Pancreas (tissue), 10 donors: ENCODE results near the gene GALT. TPM values are rescaled to one million over a fixed set of nuclear protein-coding genes. Genes with fewer than 3 reads are reported as not detected.

Experiments used
- ATAC-seq, 4 donors: fragments of 200-7000 bp; cut with Tn5 transposase; one replicate each; pipeline versions ENCODE4 v1.8.0 to v1.9.1; 2020; ENCODE audit warnings: mild to moderate bottlenecking in 4 of 4, moderate library complexity in 4 of 4
- DNase-seq, 6 donors: peaks; one replicate each; pipeline ENCODE4 v3.0.0-alpha.2; 2020
- FAIRE-seq: peaks from 2 replicates; lab custom pipeline; 2012; peaks lifted over from hg19 to GRCh38; lab: Jason Lieb, UNC
- H3K27ac ChIP-seq, 4 donors: fragments of 200-600 bp; sonication (generic); 1 replicate in 3 of 4; 2 replicates in 1 of 4; pipeline versions ENCODE4 v1.5.0 to v1.8.0; 2020
- H3K27me3 ChIP-seq, 4 donors: fragments of 200-600 bp; one replicate each; pipeline ENCODE4 v1.8.0; 2021
- H3K36me3 ChIP-seq, 3 donors: fragments of 200-600 bp; sonication (generic) in 1 of 3; one replicate each; pipeline versions ENCODE4 v1.5.0 to v1.8.0; 2020 to 2021
- H3K4me1 ChIP-seq, 3 donors: fragments of 200-600 bp; one replicate each; pipeline ENCODE4 v1.8.0; 2021
- H3K4me3 ChIP-seq, 4 donors: fragments of 200-600 bp; sonication (generic) in 2 of 4; one replicate each; pipeline versions ENCODE4 v1.5.0 to v1.8.0; 2020 to 2021
- H3K9me3 ChIP-seq, 4 donors: fragments of 200-600 bp; one replicate each; pipeline ENCODE4 v1.8.0; 2021
- WGBS, 2 donors: extraction: QIAGEN DNeasy Blood & Tissue Kit; methylation state at CpG; one replicate each; pipeline ENCODE4 v1.1.7; 2013; 5-methylcytosine and 5-hydroxymethylcytosine counted together
- intact Hi-C, 3 donors: fragments of 100-400 bp; cut with DNase I; formaldehyde crosslinking; loops; one replicate each; pipeline versions ENCODE4 v1.11.1 to v1.14.2; 2022
- polyA plus RNA-seq, 2 donors: library from polyadenylated mRNA; stranded (reverse); fragments of 200-250 nt; gene quantifications; one replicate each; pipeline ENCODE4 v1.2.3, GENCODE V29; 2013
- total RNA-seq, 6 donors: library from RNA; stranded (reverse); fragmentation: NEBNext Ultra II Directional in 4 of 6; extraction: Animal tissue kit (Norgen Biotek cat#: 25700) in 4 of 6; gene quantifications; one replicate each; pipeline versions ENCODE4 v1.2.1 to v1.2.4, GENCODE V29; 2021 to 2023
- TF ChIP-seq, protein P1 (sequence below), 4 donors: fragments of 200-600 bp; sonication (generic) in 3 of 4; IDR thresholded peaks; one replicate each; pipeline versions ENCODE4 v1.5.0 to v1.8.0; 2021; ENCODE audit warnings: antibody characterized with exemption in 4 of 4
- donor health status: healthy with polysubstance abuse.
- donor health status: DM: no; HTN: no; CAD: no; lungs with moderate emphysema.
- donor health status: DM: no; HTN: no; CAD: no.
- donor health status: control.
- donor health status: control.
- donor health status: Bipolar disorder and iron deficiency.
- donor health status: DM: yes; HTN: yes; CAD: no.
- donor health status: DM: no; HTN: no; CAD: no.
- donor health status: DM: no; HTN: no; CAD: no.
- donor health status: DM: yes; HTN: yes; CAD: no.

The GALT gene
- total and polyA plus RNA-seq, 8 donors, result 11.0 to 60.5 (median 21.1) TPM

DNA sequence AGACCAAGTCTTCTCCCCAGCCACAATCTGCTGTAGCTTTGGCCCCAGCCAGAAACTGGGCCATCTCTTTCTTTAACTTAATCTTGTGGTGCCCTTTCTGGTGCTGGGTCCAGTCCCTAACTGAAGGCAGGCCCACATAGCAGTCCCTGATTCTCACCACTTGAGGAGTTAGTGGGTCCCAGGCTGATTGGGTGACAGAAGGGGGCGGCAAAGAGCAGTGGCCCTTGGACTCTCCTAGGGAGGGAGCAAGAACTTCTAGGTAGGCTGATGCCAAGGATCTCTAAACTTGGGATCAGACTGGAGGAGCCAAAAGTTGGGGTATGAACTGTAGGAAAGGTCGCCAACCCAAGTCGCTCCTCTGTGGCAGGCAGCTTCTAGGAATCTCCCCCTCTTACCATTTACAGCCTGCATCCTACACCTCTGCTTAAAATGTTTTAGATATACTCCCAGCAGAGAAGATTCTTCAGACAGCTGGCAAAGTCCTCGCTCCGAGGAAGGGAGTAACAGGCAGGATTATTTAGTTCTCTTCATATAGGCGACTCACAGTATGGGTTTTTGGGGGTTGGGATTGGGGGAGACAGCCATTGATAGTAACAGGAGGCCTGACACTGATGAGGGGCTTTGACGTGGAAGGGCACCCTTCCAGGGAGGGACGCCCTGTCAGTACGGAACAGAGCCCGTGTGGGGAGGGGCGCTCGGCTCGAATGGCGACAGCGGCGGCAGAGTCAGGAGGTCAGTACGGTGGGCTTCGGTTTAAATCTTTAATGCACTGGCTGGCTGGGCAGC is 18.0 kb downstream of the GALT start:
- peak overlapping the region; percentile 69 to 95 (median 89) for H3K27ac ChIP-seq
- TF ChIP-seq, protein P1, sequence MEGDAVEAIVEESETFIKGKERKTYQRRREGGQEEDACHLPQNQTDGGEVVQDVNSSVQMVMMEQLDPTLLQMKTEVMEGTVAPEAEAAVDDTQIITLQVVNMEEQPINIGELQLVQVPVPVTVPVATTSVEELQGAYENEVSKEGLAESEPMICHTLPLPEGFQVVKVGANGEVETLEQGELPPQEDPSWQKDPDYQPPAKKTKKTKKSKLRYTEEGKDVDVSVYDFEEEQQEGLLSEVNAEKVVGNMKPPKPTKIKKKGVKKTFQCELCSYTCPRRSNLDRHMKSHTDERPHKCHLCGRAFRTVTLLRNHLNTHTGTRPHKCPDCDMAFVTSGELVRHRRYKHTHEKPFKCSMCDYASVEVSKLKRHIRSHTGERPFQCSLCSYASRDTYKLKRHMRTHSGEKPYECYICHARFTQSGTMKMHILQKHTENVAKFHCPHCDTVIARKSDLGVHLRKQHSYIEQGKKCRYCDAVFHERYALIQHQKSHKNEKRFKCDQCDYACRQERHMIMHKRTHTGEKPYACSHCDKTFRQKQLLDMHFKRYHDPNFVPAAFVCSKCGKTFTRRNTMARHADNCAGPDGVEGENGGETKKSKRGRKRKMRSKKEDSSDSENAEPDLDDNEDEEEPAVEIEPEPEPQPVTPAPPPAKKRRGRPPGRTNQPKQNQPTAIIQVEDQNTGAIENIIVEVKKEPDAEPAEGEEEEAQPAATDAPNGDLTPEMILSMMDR (IDR thresholded peaks at IDR 0.05), result peak; percentile 47 to 56 (median 50)
- 8 to 14% methylated on average over 18 of the region's 18 CpGs for WGBS, 2 donors

DNA sequence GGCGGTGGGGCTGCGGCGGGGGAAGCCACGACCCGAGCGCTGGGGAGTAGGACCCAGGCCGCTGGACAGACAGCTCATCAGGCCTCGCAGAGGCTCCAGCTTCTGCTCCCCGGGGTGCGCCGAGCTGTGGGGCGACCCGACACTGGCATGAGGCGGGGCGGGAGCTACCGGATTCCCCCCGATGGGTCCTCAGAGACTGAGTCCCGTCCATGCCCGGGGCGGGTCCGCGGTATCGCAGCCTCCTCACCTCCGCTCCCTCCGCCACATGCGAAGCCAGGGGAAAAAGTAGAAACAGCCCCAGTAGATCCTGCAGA is 18.5 kb downstream of the GALT start:
- FAIRE-seq, result no peak
- no peaks in the 10 kb centered on the region for H3K36me3 ChIP-seq
- H3K27me3 ChIP-seq, result no peaks in the 10 kb centered on the region
- 0 to 1% methylated on average over 18 to 26 of the region's 26 CpGs for WGBS, 2 donors
- DNase-seq, result no peak
- no peaks in the 10 kb centered on the region for H3K9me3 ChIP-seq
- H3K4me3 ChIP-seq, result peak overlapping the region; percentile 24 to 56 (median 48)
- peak overlapping the region; percentile 69 to 95 (median 89) for H3K27ac ChIP-seq
- TF ChIP-seq, protein P1 (IDR thresholded peaks at IDR 0.05), result no peak
- ATAC-seq, result peak in 1 of 4 donors; percentile 7
- intact Hi-C loops, result no loop called here
- H3K4me1 ChIP-seq, result no peaks in the 10 kb centered on the region

More for the DNA sequence above, 18.0 kb downstream of the GALT start:
- no peaks in the 10 kb centered on the region for H3K36me3 ChIP-seq
- FAIRE-seq, result no peak
- H3K27me3 ChIP-seq, result no peaks in the 10 kb centered on the region
- peak overlapping the region; percentile 24 to 56 (median 48) for H3K4me3 ChIP-seq
- H3K9me3 ChIP-seq, result no peaks in the 10 kb centered on the region
- peak; percentile 61 to 70 (median 64) for ATAC-seq
- peak in 5 of 6 donors; percentile 78 to 90 (median 87) for DNase-seq
- H3K4me1 ChIP-seq, result no peaks in the 10 kb centered on the region
- intact Hi-C loops, result no loop called here

DNA sequence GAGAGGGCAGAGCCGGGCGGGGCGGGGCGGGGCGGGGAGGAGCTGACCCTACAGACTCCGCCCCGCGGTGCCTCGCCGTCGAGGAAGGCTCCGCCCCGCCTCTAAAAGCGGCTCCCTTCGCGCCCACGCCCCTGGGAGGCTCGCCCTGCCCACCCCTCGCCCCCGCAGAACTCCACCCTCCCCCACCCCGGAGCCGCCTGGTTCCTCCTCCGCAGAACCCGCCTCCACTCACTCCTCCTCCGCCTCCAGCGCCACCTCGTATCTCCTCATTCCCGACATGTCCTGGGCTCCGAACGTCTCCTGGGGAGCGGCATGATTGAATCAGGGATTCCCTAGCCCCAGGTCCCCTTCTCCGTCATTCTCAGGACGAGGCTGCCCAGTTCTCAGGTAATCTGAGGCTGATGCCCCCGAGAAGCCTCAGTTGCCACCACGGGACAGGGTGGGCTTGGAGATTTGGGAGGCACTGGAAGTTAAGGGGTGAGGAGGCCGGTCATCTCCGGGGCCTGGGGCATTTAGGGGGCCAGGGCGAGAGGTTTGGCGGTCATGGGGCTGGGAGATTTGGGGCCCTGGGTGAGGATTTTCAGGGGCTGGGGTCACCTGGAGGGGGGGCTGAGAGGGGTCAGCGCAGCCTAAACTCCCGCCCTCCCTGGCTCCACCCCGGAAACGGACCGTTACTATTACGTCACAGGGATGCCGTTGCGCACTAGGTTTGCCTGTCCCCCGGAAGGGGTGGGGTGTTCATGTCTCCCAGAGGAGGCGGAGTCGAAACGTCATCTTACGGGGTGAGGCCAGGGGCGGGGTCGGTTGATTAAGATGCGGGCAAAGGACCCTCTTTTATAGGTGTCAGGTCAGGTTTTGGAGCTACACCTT is 19.1 kb downstream of the GALT start:
- no peaks in the 10 kb centered on the region for H3K4me1 ChIP-seq
- no peaks in the 10 kb centered on the region for H3K36me3 ChIP-seq
- no peaks in the 10 kb centered on the region for H3K27me3 ChIP-seq
- H3K9me3 ChIP-seq, result no peaks in the 10 kb centered on the region
- peak overlapping the region; percentile 24 to 56 (median 48) for H3K4me3 ChIP-seq
- FAIRE-seq, result peak; percentile 20
- peak; percentile 93 to 96 (median 94) for DNase-seq
- TF ChIP-seq, protein P1 (IDR thresholded peaks at IDR 0.05), result no peak
- peak overlapping the region; percentile 80 to 95 (median 89) for H3K27ac ChIP-seq
- intact Hi-C loops, result no loop called here
- peak; percentile 84 to 93 (median 88) for ATAC-seq
- 0 to 1% methylated on average over 42 to 55 of the region's 55 CpGs for WGBS, 2 donors

DNA sequence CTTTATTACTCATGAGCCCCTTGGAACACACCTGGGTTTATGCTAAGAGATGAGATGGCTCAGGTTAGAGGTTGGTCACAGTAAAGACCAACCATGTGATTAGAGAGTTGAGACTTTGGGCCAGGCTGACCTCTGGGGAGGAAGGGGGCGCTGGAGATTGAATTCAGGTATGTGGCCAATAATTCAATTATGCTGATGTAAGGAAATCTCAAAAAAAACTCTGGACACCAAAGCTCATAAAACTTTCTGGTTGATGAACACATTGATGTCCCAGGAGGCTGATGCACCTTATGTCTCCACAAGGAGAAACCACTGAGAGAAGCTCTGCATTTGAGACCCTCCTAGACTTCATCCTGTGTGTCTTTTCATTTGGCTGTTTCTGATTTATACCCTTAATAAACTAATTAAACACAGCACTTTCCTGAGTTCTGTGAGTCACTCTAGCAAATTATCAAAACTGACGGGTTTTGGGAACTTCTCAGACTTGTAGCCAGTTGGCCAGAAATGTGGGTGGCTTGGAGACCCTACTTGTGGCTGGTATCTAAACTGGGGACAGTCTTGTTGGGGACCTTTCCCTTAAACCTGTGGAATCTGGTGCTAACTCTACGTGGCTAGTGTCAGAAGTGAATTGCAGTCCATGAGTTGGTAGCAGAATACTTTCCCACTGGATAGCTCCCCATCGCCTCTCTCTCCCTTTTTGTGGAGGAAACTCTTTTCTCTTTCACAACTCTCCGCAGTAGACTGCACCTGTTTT is 23.5 kb downstream of the GALT start:
- no peaks in the 10 kb centered on the region for H3K9me3 ChIP-seq
- no peaks in the 10 kb centered on the region for H3K4me1 ChIP-seq
- WGBS, 2 donors, result 92 to 94% methylated on average over 5 of the region's 5 CpGs
- intact Hi-C loops, result no loop called here
- no peak overlapping the region for H3K4me3 ChIP-seq
- DNase-seq (no peak), ATAC-seq (no peak), FAIRE-seq (no peak)
- no peaks in the 10 kb centered on the region for H3K36me3 ChIP-seq
- H3K27ac ChIP-seq, result no peak overlapping the region
- TF ChIP-seq, protein P1 (IDR thresholded peaks at IDR 0.05), result no peak
- H3K27me3 ChIP-seq, result no peaks in the 10 kb centered on the region
